ENCODE measurements around the gene FCER2.

The FCER2 gene

DNA sequence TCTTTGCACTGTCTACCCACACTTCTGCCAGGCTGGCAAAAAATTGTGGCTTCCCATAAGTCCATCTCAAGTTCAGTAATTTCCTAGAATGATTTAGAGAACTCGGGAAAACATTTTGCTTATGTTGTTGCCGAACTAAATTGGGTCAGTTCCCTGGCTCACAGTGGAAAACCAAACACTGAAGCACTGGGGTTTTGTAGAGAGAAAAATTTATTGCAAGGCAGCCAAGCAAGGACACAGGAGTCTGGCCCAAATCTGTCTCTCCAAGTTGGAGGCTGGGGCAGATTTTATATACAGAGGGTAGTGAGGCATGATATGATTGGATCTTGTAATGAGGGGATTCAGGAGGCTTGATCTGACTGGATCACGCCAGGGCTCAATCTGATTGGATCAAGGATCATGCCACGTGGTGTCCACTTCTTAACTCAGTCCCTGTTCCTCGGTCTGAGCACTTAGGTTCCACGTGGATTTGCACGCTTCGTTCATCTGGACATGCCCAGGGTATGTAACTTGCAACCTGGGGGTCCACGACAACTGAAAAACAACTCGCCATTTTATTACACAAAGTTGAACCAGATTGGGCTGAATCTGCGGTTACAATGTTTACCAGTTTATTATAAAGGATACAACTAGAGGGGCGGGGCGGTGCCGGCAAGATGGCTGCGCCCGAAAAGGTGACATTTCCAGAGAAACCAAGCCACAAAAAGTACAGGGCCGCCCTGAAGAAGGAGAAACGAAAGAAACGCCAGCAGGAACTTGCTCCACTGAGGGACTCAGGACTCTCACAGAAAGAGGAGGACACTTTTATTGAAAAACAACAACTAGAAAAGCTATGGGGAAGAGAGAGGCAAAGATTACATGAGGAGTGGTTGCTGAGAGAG lies 38.1 kb upstream of the FCER2 start:
- H3K27ac ChIP-seq: no peak overlapping the region
- TF ChIP-seq, protein P1, sequence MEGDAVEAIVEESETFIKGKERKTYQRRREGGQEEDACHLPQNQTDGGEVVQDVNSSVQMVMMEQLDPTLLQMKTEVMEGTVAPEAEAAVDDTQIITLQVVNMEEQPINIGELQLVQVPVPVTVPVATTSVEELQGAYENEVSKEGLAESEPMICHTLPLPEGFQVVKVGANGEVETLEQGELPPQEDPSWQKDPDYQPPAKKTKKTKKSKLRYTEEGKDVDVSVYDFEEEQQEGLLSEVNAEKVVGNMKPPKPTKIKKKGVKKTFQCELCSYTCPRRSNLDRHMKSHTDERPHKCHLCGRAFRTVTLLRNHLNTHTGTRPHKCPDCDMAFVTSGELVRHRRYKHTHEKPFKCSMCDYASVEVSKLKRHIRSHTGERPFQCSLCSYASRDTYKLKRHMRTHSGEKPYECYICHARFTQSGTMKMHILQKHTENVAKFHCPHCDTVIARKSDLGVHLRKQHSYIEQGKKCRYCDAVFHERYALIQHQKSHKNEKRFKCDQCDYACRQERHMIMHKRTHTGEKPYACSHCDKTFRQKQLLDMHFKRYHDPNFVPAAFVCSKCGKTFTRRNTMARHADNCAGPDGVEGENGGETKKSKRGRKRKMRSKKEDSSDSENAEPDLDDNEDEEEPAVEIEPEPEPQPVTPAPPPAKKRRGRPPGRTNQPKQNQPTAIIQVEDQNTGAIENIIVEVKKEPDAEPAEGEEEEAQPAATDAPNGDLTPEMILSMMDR (IDR thresholded peaks at IDR 0.05): no peak
- TF ChIP-seq ZFX (IDR thresholded peaks at IDR 0.05; ENCODE audit: borderline replicate concordance): no peak

DNA sequence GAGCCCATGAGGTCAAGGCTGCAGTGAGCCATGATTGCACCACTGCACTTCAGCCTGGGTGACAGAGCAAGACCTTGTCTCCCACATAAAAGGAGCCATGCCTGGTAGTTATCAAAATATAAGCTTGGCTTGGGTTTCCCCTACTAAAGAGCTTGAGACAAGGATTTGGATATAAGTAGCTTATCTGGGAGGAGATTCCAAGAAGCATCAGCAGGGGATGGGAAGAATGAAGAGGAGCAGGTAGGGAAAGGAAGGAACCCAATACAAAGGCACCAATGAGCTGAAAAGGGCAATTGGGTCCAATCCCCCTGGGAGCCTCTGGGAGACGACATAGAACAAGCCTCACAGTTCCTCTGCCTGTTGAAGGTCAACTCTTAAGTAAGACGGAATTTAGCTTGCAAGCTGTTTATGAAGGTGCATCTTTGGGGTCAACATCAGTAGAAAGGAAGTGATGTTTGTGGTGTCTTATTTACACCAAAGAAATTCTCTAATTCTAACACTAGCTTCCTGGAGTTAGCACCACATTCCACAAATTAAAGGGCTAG lies 37.4 kb upstream of the FCER2 start:
- H3K27ac ChIP-seq: no peak overlapping the region
- TF ChIP-seq, protein P1 (IDR thresholded peaks at IDR 0.05): no peak
- TF ChIP-seq ZFX (IDR thresholded peaks at IDR 0.05; ENCODE audit: borderline replicate concordance): no peak

DNA sequence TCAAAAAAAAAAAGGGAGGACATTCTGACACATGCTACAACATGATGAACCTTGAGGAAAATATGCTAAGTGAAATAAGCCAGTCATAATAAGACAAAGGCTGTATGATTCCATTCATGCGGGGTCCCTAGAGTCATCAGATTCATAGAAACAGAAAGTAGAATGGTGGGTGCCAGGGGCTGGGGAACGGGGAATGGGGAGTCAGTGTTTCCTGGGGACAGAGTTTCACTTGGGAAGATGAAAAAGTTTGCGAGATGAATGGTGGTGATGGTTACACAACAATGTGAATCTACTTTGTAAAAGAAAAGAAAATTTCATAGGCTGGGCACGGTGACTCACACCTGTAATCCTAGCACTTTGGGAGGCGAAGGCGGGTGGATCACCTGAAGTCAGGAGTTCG lies 36.1 kb upstream of the FCER2 start:
- TF ChIP-seq, protein P1 (IDR thresholded peaks at IDR 0.05): no peak
- TF ChIP-seq ZFX (IDR thresholded peaks at IDR 0.05; ENCODE audit: borderline replicate concordance): no peak

DNA sequence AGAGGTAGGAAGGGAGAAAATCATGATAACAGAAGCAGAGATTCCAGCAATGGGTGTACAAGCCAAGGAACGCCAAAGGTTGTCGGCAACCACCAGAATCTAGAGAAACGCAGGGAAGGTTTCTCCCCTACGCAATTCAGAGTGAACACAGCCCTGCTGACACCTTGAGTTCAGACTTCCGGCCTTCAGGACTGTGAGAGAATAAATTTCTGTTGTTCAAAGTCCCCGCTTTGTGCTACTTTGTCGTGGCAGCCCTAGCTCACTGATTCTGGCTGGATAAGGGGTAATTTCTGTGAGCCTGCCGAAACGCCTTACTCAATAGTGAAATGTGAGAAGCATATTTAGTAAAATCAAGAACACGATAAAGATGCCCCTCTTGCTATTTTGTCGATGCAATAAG lies 35.3 kb upstream of the FCER2 start:
- TF ChIP-seq ZFX (IDR thresholded peaks at IDR 0.05; ENCODE audit: borderline replicate concordance): no peak
- TF ChIP-seq, protein P1 (IDR thresholded peaks at IDR 0.05): no peak
- H3K27ac ChIP-seq: no peak overlapping the region

More for the DNA sequence above, 36.1 kb upstream of the FCER2 start:
- H3K27ac ChIP-seq: no peak overlapping the region

DNA sequence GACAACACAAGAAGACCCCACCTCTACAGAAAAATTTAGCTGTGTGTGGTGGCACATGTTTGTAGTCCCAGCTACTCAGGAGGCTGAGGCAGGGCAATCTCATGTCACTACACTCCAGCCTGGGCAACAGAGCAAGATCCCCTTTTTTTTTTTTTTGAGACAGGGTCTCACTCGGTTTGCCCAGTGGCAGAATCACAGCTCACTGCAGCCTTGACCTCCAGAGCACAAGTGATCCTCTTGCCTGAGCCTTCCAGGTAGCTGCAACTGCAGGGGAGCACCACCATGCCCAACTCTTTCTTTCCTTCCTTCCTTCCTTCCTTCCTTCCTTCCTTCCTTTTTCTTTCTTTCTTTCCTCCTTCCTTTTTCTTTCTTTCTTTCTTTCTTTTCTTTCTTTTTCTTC lies 34.2 kb upstream of the FCER2 start:
- TF ChIP-seq, protein P1 (IDR thresholded peaks at IDR 0.05): no peak
- no peak for TF ChIP-seq ZFX (IDR thresholded peaks at IDR 0.05; ENCODE audit: borderline replicate concordance)
- no peak overlapping the region for H3K27ac ChIP-seq

DNA sequence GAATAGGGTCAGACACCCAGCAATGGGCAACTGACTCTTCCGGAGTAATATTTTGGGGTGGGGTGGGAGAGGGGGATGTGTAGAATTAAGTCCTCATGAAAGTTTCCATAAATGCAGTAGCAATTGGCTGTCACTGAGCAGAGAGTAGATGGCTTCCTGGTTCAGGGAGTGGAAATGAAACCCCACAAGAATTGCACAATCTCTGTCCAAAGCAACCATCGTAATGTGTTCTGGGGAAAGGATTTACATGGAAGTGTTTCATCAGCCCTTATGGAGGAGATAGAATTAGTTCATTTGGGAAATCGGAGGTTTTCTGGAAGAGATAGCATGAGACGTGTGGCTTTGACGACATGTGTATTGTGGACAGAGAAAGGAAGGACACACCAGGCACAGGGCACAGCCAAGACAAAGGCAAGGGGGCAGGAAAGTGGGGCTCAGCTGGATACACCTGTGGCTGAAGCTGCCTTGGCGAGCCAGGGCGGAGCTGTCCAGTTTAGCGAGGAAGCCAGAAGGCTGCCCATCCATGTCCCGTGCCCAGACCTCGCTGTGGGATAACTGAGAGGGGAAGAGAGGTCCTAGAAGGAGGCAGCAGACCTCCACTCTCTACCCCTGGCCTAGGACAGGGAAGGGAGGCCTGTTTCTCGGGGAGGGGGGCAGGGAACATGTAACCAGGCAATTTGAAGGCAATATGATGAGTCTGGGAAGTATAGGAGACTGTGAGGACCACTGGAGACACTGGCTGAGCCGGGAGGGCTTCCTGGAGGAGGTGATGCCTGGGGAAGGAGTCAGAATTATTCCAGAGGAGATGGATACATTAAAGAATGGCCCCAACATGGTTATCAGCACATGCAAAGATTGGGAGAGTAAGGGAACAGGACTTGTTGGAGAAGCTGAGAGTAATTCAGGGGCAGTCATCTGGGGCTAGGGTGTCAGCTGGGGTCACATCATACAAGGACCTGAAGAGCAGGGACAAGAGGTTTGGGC lies 32.6 kb upstream of the FCER2 start:
- no peak overlapping the region for H3K27ac ChIP-seq

More for the DNA sequence above, 32.6 kb upstream of the FCER2 start:
- TF ChIP-seq, protein P1 (IDR thresholded peaks at IDR 0.05): no peak
- TF ChIP-seq ZFX (IDR thresholded peaks at IDR 0.05; ENCODE audit: borderline replicate concordance): no peak

All from 22Rv1 (cell line).